ENCODE results near the gene NECTIN4.

Gene NECTIN4

GRCh38 chr1:161021970-161022353 lies 67.4 kb downstream of the NECTIN4 start:
- DNase-seq (ENCODE audit: low read depth), result no peak

- peak; percentile 68 for DNase-seq (ENCODE audit: low read depth)
Measured at GRCh38 chr1:161021165-161021969, 68.0 kb downstream of the NECTIN4 start.
